Tibial nerve (tissue), 3 donors: ENCODE measurements around the gene TNKS1BP1.
A peak's percentile ranks its signal among the peaks of the same experiment; 100 is the strongest.

Experiments
- POLR2A ChIP-seq, 2 donors: fragments of 450-650 bp; IDR thresholded peaks; one replicate each; pipeline ENCODE4 v1.6.1; 2017; ENCODE audit warnings: antibody characterized with exemption in 2 of 2, mild to moderate bottlenecking in 2 of 2, moderate library complexity in 2 of 2
- TF ChIP-seq, protein P1 (sequence below), 5 experiments: fragments of 200-600 bp in 3 of 5; fragments of 450-650 bp in 2 of 5; sonication (generic) in 3 of 5; IDR thresholded peaks; one replicate each; pipeline ENCODE4 v1.5.1; 2016 to 2019; ENCODE audit warnings: antibody characterized with exemption in 5 of 5, mild to moderate bottlenecking in 3 of 5, moderate library complexity in 2 of 5

DNA sequence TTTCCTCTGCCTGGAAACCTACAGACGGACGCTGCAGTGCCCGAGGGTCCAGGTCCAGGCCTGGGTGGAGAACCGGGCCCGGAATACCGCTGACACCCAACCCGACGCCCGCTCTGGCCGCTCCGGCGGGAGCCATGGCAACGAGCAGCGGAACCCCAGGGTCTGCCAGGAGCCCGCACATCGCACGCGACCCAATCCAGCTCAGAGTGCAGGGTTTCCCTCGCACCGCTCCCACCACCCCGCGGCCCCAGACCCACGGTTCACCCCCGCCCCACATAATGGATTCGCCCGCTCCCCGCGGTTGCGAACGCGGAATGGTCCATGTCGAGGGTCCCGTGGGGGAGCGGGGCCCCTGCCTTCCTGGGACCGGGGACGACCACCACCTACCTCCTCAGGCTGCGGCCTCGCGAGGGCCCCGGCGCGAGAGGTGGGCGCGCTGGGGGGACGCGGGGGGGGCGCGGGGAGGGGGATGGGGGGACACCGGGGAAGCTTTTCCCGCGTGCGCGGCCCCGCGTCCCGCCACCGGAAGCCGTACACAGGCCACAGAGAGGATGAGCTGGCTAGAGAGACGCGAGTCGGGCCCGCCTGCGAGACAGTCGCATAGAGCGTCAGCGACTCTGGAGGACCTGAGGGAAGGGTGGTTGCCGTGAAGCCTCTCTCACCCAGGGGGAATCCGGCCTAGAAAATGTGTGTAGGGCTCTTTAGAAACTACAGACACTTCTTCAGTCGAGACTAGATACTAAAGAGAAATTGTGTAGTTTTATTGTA lies 10.8 kb upstream of the TNKS1BP1 start, which contains the start of gene SSRP1:
- TF ChIP-seq, protein P1, sequence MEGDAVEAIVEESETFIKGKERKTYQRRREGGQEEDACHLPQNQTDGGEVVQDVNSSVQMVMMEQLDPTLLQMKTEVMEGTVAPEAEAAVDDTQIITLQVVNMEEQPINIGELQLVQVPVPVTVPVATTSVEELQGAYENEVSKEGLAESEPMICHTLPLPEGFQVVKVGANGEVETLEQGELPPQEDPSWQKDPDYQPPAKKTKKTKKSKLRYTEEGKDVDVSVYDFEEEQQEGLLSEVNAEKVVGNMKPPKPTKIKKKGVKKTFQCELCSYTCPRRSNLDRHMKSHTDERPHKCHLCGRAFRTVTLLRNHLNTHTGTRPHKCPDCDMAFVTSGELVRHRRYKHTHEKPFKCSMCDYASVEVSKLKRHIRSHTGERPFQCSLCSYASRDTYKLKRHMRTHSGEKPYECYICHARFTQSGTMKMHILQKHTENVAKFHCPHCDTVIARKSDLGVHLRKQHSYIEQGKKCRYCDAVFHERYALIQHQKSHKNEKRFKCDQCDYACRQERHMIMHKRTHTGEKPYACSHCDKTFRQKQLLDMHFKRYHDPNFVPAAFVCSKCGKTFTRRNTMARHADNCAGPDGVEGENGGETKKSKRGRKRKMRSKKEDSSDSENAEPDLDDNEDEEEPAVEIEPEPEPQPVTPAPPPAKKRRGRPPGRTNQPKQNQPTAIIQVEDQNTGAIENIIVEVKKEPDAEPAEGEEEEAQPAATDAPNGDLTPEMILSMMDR (IDR thresholded peaks at IDR 0.05): no peak
- peak in 1 of 2 donors; percentile 29 for TF ChIP-seq POLR2A (IDR thresholded peaks at IDR 0.05)
